GM23248 (cell line): ENCODE data around the gene C1orf105. TPM values are rescaled to one million over a fixed set of nuclear protein-coding genes. Genes with fewer than 3 reads are reported as not detected.

Source experiments
- DNase-seq: peaks from one replicate; pipeline ENCODE4 v3.0.0-alpha.2; 2015
- H2AFZ ChIP-seq: fragments of 200-600 bp; sonication (generic); 2 replicates; pipeline ENCODE4 v1.6.1; 2016; ENCODE audit warnings: antibody characterized with exemption
- H3F3A ChIP-seq: fragments of 200-600 bp; sonication (generic); 2 replicates; pipeline ENCODE4 v1.6.1; 2016; ENCODE audit warnings: mild to moderate bottlenecking, antibody characterized with exemption, mixed run types; ENCODE audit not compliant: insufficient read depth
- H3K27ac ChIP-seq: fragments of 200-600 bp; sonication (generic); 2 replicates; pipeline ENCODE4 v1.5.1; 2016; ENCODE audit warnings: mild to moderate bottlenecking
- H3K27me3 ChIP-seq: fragments of 200-600 bp; sonication (generic); replicated peaks from 2 replicates; pipeline ENCODE4 v1.6.1; 2016; ENCODE audit warnings: mild to moderate bottlenecking; ENCODE audit not compliant: insufficient read depth
- H3K36me3 ChIP-seq: fragments of 200-600 bp; sonication (generic); 2 replicates; pipeline ENCODE4 v1.6.1; 2016; ENCODE audit warnings: low read depth, mild to moderate bottlenecking
- H3K4me1 ChIP-seq: fragments of 200-600 bp; sonication (generic); 2 replicates; pipeline ENCODE4 v1.6.1; 2016; ENCODE audit warnings: mild to moderate bottlenecking; ENCODE audit not compliant: insufficient read depth
- H3K4me2 ChIP-seq: fragments of 200-600 bp; sonication (generic); one replicate; pipeline ENCODE4 v1.6.1; 2016; ENCODE audit warnings: mild to moderate bottlenecking; ENCODE audit not compliant: unreplicated experiment
- H3K4me3 ChIP-seq: fragments of 200-600 bp; sonication (generic); 2 replicates; pipeline ENCODE4 v1.5.1; 2016; ENCODE audit warnings: mild to moderate bottlenecking
- H3K79me2 ChIP-seq: fragments of 200-600 bp; sonication (generic); 2 replicates; pipeline ENCODE4 v1.6.1; 2016; ENCODE audit warnings: mild to moderate bottlenecking; ENCODE audit not compliant: insufficient read depth
- H3K9ac ChIP-seq: fragments of 200-600 bp; sonication (generic); 2 replicates; pipeline ENCODE4 v1.6.1; 2016; ENCODE audit warnings: mild to moderate bottlenecking
- H3K9me2 ChIP-seq: fragments of 200-600 bp; sonication (generic); 2 replicates; pipeline ENCODE4 v1.6.1; 2016; ENCODE audit warnings: mixed run types, mild to moderate bottlenecking, moderate library complexity; ENCODE audit not compliant: insufficient read depth
- H3K9me3 ChIP-seq: fragments of 200-600 bp; sonication (generic); one replicate; pipeline ENCODE4 v1.6.1; 2017; ENCODE audit warnings: low read depth
- H4K20me1 ChIP-seq: fragments of 200-600 bp; sonication (generic); 2 replicates; pipeline ENCODE4 v1.6.0; 2016; ENCODE audit not compliant: insufficient read depth
- EZH2 ChIP-seq: fragments of 200-600 bp; sonication (generic); IDR thresholded peaks from 2 replicates; pipeline ENCODE4 v1.6.1; 2018; ENCODE audit warnings: antibody characterized with exemption, mild to moderate bottlenecking; ENCODE audit not compliant: insufficient read depth, poor library complexity, severe bottlenecking
- EZH2phosphoT487 ChIP-seq: fragments of 200-600 bp; sonication (generic); IDR thresholded peaks from 2 replicates; pipeline ENCODE4 v1.6.1; 2018; ENCODE audit warnings: antibody characterized with exemption, moderate library complexity, mild to moderate bottlenecking, low read depth; ENCODE audit not compliant: insufficient read depth
- WGBS, 2 experiments: methylation state at CpG; one replicate each; pipeline ENCODE4 v1.1.6; 2015 to 2017; ENCODE audit warnings: low lambda C conversion rate in 2 of 2, low coverage in 1 of 2; ENCODE audit errors: missing lambda C conversion rate in 2 of 2; 5-methylcytosine and 5-hydroxymethylcytosine counted together
- in situ Hi-C: fragments of 300-500 bp; cut with MboI; formaldehyde crosslinking; loops from 2 replicates; pipeline ENCODE4 v1.15.0; 2020
- polyA plus RNA-seq: library from polyadenylated mRNA; unstranded; fragments of >200 nt; fragmentation: Nextera tagmentation; extraction: Ambion mirVana; gene quantifications from 2 replicates; pipeline ENCODE4 v1.2.1, GENCODE V29; 2016
- total RNA-seq: library from RNA; depleted of rRNA; stranded (reverse); fragments of >200 nt; shearing (Covaris generic); gene quantifications from 2 replicates; pipeline ENCODE4 v1.2.3, GENCODE V29; 2014

Gene C1orf105
- total and polyA plus RNA-seq, 2 experiments from 2014 or later, result not detected

GRCh38 chr1:172393354-172393753 is 27.1 kb upstream of the C1orf105 start:
- Histone ChIP-seq H3K79me2 (no peaks in the 10 kb centered on the region), H2AFZ (peak overlapping the region; percentile 47), H3K36me3 (no peaks in the 10 kb centered on the region), H3F3A (peaks cover 12% of the 10 kb centered on the region), H3K9me2 (no peaks in the 10 kb centered on the region), H3K4me1 (peaks cover 59% of the 10 kb centered on the region), H3K27me3 (no peaks in the 10 kb centered on the region), H3K27ac (no peak overlapping the region), H3K9ac (0 out of 2 replicates have a peak overlapping the region, but pooled peaks have one; percentile 5), H3K4me3 (peak overlapping the region; percentile 29), H3K9me3 (no peaks in the 10 kb centered on the region), H4K20me1 (no peaks in the 10 kb centered on the region), H3K4me2 (peak overlapping the region; percentile 69)
- 11 to 15% methylated on average over 5 of the region's 5 CpGs for WGBS, 2 experiments
- DNase-seq, result no peak
- TF ChIP-seq EZH2phosphoT487, result no peak
- TF ChIP-seq EZH2, result no peak
- in situ Hi-C loops, result loop anchor here (5.0 kb wide), 1 partner anchor 256 kb away; no protein-coding TSS in a partner anchor

DNA sequence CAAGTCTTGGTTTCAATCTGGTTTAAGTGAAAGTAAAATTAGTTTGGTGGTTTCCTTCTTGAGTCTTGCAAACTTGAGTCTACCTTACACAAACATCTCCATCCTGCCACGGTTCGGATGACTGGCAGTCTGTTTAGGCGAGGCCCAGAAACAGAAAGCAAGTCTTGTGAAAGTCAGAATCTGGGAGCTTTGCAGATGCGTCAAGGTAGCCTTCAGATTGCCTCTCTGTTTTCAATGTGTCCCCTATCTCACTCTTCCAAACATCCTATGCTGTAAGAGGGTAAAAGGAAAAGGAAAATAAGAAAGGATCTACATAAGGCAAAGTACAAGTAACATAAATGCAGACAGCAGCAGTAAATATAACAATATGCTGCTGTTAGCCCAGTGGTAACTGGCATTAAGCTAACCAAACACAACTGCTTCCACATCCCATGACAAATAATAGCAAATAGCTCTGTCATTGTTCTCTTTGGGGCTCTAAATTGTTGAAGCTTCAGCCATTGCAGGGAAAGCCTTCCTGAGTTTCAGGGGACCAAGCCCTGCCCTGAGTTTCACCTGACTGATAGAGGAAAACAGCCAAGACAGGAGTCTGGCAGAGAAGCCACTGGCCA is 26.2 kb upstream of the C1orf105 start:
- Histone ChIP-seq H3K79me2 (no peaks in the 10 kb centered on the region), H3K9me2 (no peaks in the 10 kb centered on the region), H3K9ac (peak overlapping the region; percentile 10; the same call in 1 of the 2 replicates), H3K36me3 (no peaks in the 10 kb centered on the region), H3K4me1 (peaks cover 67% of the 10 kb centered on the region), H3K9me3 (no peaks in the 10 kb centered on the region), H3K27me3 (no peaks in the 10 kb centered on the region), H4K20me1 (no peaks in the 10 kb centered on the region), H3F3A (peaks cover 21% of the 10 kb centered on the region), H2AFZ (peak overlapping the region; percentile 16), H3K4me2 (peak overlapping the region; percentile 15), H3K4me3 (peak overlapping the region; percentile 29; the same call in 1 of the 2 replicates), H3K27ac (no peak overlapping the region)
- 18 to 29% methylated on average over 4 of the region's 4 CpGs for WGBS, 2 experiments
- in situ Hi-C loops, result loop anchor here (5.0 kb wide), 1 partner anchor 257 kb away; no protein-coding TSS in a partner anchor
- TF ChIP-seq EZH2 (no peak), EZH2phosphoT487 (no peak)
- DNase-seq, result peak; percentile 49

DNA sequence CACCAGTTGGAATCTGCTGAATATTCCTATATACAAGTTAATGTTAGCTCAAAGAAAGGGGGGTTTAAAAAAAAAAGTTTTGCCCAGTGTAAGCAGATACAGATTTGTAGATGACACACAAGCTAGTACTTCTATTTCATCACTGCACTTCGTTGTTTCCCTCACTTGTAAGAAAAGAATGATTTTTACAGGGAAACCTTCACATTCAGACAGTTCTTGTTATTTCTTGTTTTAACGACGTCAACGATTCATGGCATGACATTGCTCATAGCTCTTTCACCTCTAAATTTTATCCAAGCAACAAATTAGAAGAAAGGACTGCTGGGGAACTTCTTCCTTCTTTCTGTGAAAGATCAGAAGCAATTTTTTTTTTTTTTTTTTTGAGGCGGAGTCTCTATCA is 25.7 kb upstream of the C1orf105 start:
- H3K9me3 ChIP-seq, result no peaks in the 10 kb centered on the region
- TF ChIP-seq EZH2phosphoT487 (no peak), EZH2 (no peak)
- peaks cover 70% of the 10 kb centered on the region for H3K4me1 ChIP-seq
- H3K4me2 ChIP-seq, result peak overlapping the region; percentile 15
- WGBS, 2 experiments, result 62 to 64% methylated on average over 5 of the region's 5 CpGs
- no peaks in the 10 kb centered on the region for H4K20me1 ChIP-seq
- H3K27me3 ChIP-seq, result no peaks in the 10 kb centered on the region
- in situ Hi-C loops, result loop anchor here (5.0 kb wide), 1 partner anchor 258 kb away; no protein-coding TSS in a partner anchor
- no peak overlapping the region for H2AFZ ChIP-seq
- no peaks in the 10 kb centered on the region for H3K9me2 ChIP-seq
- H3K36me3 ChIP-seq, result no peaks in the 10 kb centered on the region
- DNase-seq, result peak; percentile 54
- no peak overlapping the region for H3K4me3 ChIP-seq
- H3K27ac ChIP-seq, result no peak overlapping the region
- H3K9ac ChIP-seq, result no peak overlapping the region
- H3K79me2 ChIP-seq, result no peaks in the 10 kb centered on the region
- H3F3A ChIP-seq, result peaks cover 21% of the 10 kb centered on the region

DNA sequence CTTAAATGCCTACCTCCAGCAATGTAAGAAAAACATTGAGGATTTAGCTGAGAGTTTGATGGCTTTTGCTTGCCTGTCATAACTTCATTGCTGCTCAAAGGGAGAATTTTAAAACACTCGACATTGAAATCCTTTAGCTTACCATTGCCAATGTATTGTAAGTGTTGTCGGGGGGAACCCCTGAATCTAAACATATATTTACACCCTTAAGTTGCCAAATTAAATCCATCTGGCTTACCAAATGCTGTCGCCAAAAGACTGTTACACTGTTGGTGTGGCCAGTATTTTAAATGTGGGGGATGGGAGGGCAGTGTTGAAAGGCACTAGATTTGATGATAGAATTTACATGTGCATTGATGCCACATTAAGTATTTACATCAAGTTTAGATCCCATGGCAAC is 24.9 kb upstream of the C1orf105 start:
- in situ Hi-C loops, result no loop called here
- H3K27ac ChIP-seq, result no peak overlapping the region

More for the DNA sequence above, 24.9 kb upstream of the C1orf105 start:
- Histone ChIP-seq H3K79me2 (no peaks in the 10 kb centered on the region), H3K4me3 (no peak overlapping the region), H3K27me3 (no peaks in the 10 kb centered on the region), H3K9me2 (no peaks in the 10 kb centered on the region), H2AFZ (no peak overlapping the region), H3F3A (peaks cover 21% of the 10 kb centered on the region), H3K9me3 (no peaks in the 10 kb centered on the region), H3K36me3 (no peaks in the 10 kb centered on the region), H3K4me2 (no peak overlapping the region), H4K20me1 (no peaks in the 10 kb centered on the region), H3K9ac (no peak overlapping the region), H3K4me1 (peaks cover 74% of the 10 kb centered on the region)
- WGBS, 2 experiments, result 73 to 74% methylated on average over 3 of the region's 3 CpGs
- TF ChIP-seq EZH2phosphoT487 (no peak), EZH2 (no peak)
- DNase-seq, result no peak
